MM.1S (cell line): ENCODE data around the gene KRTAP10-9.

Experiments
- DNase-seq: peaks from one replicate; pipeline ENCODE4 v3.0.0-alpha.2; 2015
- H2AFZ ChIP-seq: fragments of 300-600 bp; sonication (generic); 2 replicates; pipeline ENCODE4 v1.6.0; 2016; ENCODE audit warnings: antibody characterized with exemption, low read length
- H3F3A ChIP-seq: fragments of 300-600 bp; sonication (generic); 2 replicates; pipeline ENCODE4 v1.6.1; 2016; ENCODE audit warnings: mild to moderate bottlenecking, antibody characterized with exemption, low read length, moderate library complexity, mixed read lengths; ENCODE audit not compliant: insufficient read depth
- H3K27ac ChIP-seq: fragments of 300-600 bp; sonication (generic); 2 replicates; pipeline ENCODE4 v1.5.1; 2016; ENCODE audit warnings: mild to moderate bottlenecking, low read length
- H3K27me3 ChIP-seq: fragments of 300-600 bp; sonication (generic); replicated peaks from 2 replicates; pipeline ENCODE4 v1.6.0; 2016; ENCODE audit warnings: low read length; ENCODE audit not compliant: insufficient read depth
- H3K36me3 ChIP-seq: fragments of 300-600 bp; sonication (generic); replicated peaks from 2 replicates; pipeline ENCODE4 v1.6.1; 2016; ENCODE audit warnings: mild to moderate bottlenecking, low read length, mixed read lengths; ENCODE audit not compliant: insufficient read depth
- H3K4me1 ChIP-seq: fragments of 300-600 bp; sonication (generic); 2 replicates; pipeline ENCODE4 v1.6.1; 2016; ENCODE audit warnings: low read length, mixed read lengths
- H3K4me2 ChIP-seq: fragments of 300-600 bp; sonication (generic); 2 replicates; pipeline ENCODE4 v1.6.0; 2016; ENCODE audit warnings: low read depth, low read length
- H3K4me3 ChIP-seq: fragments of 300-600 bp; sonication (generic); 2 replicates; pipeline ENCODE4 v1.5.1; 2016; ENCODE audit warnings: low read length, mixed read lengths
- H3K79me2 ChIP-seq: fragments of 300-600 bp; sonication (generic); 2 replicates; pipeline ENCODE4 v1.6.1; 2016; ENCODE audit warnings: mixed run types, low read length, mixed read lengths
- H3K9ac ChIP-seq: fragments of 300-600 bp; sonication (generic); 2 replicates; pipeline ENCODE4 v1.6.1; 2016; ENCODE audit warnings: low read length, mixed read lengths
- H3K9me2 ChIP-seq: fragments of 300-600 bp; sonication (generic); replicated peaks from 2 replicates; pipeline ENCODE4 v1.6.1; 2016; ENCODE audit warnings: mild to moderate bottlenecking, low read length, mixed read lengths; ENCODE audit not compliant: insufficient read depth
- H3K9me3 ChIP-seq: fragments of 300-600 bp; sonication (generic); replicated peaks from 2 replicates; pipeline ENCODE4 v1.6.1; 2016; ENCODE audit warnings: mild to moderate bottlenecking, low read length, mixed read lengths; ENCODE audit not compliant: insufficient read depth
- H4K20me1 ChIP-seq: fragments of 300-600 bp; sonication (generic); 2 replicates; pipeline ENCODE4 v1.6.1; 2016; ENCODE audit warnings: mild to moderate bottlenecking, low read length, moderate library complexity, mixed read lengths; ENCODE audit not compliant: insufficient read depth
- EZH2 ChIP-seq: fragments of 300-600 bp; sonication (generic); optimal IDR thresholded peaks from 2 replicates; pipeline ENCODE3; 2017; ENCODE audit warnings: low read depth, mild to moderate bottlenecking, antibody characterized with exemption, low read length, mixed read lengths
- EZH2phosphoT487 ChIP-seq: fragments of 300-600 bp; sonication (generic); IDR thresholded peaks from 2 replicates; pipeline ENCODE4 v1.6.1; 2018; ENCODE audit warnings: antibody characterized with exemption, low read length
- TF ChIP-seq, protein P1 (sequence below): fragments of 300-600 bp; sonication (generic); IDR thresholded peaks from 2 replicates; pipeline ENCODE4 v1.5.1; 2016; ENCODE audit warnings: antibody characterized with exemption, low read length, mixed read lengths

KRTAP10-9 gene

DNA sequence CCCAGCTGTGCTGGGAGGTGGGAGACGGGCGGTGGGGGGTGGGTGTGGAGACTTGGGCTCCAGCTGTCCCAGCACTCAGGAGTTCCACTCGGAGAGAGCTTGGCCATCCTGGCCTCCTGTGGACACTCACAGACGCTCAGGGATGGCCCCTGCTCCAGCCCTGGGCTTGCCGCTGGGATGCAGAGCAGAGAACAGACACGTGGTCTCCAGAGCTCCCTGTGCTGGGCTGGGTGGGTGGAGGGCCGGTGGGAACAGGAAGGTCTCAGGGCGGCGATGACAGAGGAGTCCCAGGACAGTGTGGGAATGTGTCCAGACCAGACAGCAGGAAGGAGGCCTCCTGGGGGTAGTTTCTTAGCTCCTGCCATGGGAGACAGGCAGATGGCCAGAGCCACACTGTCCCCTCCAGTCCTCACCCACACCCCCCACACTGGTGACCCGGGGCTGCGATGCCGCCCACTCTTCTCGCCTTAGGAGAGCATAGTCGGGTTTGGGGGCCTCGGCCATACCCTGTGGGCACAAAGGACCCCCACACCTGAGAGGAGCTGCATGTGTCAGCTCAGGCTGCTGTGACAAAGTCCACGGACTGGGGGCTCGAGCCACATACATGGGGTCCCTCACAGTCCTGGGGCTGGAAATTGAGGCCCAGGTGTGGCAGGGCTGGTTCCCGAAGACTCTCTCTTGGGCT is 2.0 kb downstream of the KRTAP10-9 start:
- H3F3A ChIP-seq = no peaks in the 10 kb centered on the region
- H3K9me3 ChIP-seq = no peaks in the 10 kb centered on the region
- H3K36me3 ChIP-seq = no peaks in the 10 kb centered on the region
- no peak overlapping the region for H3K4me3 ChIP-seq
- no peak for DNase-seq
- H3K79me2 ChIP-seq = no peaks in the 10 kb centered on the region
- H3K27ac ChIP-seq = no peak overlapping the region
- H3K9me2 ChIP-seq = no peaks in the 10 kb centered on the region
- peaks cover 64% of the 10 kb centered on the region for H3K27me3 ChIP-seq
- no peak for TF ChIP-seq EZH2phosphoT487
- TF ChIP-seq, protein P1, sequence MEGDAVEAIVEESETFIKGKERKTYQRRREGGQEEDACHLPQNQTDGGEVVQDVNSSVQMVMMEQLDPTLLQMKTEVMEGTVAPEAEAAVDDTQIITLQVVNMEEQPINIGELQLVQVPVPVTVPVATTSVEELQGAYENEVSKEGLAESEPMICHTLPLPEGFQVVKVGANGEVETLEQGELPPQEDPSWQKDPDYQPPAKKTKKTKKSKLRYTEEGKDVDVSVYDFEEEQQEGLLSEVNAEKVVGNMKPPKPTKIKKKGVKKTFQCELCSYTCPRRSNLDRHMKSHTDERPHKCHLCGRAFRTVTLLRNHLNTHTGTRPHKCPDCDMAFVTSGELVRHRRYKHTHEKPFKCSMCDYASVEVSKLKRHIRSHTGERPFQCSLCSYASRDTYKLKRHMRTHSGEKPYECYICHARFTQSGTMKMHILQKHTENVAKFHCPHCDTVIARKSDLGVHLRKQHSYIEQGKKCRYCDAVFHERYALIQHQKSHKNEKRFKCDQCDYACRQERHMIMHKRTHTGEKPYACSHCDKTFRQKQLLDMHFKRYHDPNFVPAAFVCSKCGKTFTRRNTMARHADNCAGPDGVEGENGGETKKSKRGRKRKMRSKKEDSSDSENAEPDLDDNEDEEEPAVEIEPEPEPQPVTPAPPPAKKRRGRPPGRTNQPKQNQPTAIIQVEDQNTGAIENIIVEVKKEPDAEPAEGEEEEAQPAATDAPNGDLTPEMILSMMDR = no peak
- H3K4me1 ChIP-seq = no peaks in the 10 kb centered on the region
- H3K4me2 ChIP-seq = no peak overlapping the region
- H3K9ac ChIP-seq = no peak overlapping the region
- no peaks in the 10 kb centered on the region for H4K20me1 ChIP-seq
- no peak overlapping the region for H2AFZ ChIP-seq

DNA sequence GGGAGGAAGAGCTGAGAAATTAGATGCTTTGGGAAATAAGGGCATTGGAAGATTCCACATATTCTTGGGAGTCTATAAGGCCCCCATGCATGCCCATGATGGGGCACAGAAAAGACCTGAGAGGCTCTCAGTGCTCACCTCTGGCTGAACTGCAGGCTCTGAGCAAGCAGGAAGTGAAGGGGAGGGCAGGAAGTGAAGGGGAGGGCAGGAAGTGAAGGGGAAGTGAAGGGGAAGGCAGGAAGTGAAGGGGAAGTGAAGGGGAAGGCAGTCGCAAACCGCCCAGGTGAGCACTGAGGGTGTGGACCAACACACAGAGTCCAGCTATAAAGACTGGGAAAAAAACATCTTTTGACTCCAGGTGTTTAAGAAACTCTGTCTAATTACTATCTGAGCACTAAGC is 3.5 kb downstream of the KRTAP10-9 start:
- no peak overlapping the region for H3K9ac ChIP-seq
- TF ChIP-seq, protein P1 = no peak
- TF ChIP-seq EZH2phosphoT487 = no peak
- no peak for TF ChIP-seq EZH2
- no peak for DNase-seq
- H3K79me2 ChIP-seq = no peaks in the 10 kb centered on the region
- no peak overlapping the region for H2AFZ ChIP-seq
- peaks cover 67% of the 10 kb centered on the region for H3K27me3 ChIP-seq
- H3K4me2 ChIP-seq = no peak overlapping the region
- H3K4me3 ChIP-seq = no peak overlapping the region
- H3K27ac ChIP-seq = no peak overlapping the region
- H3K9me3 ChIP-seq = no peaks in the 10 kb centered on the region
- H3K36me3 ChIP-seq = no peaks in the 10 kb centered on the region
- no peaks in the 10 kb centered on the region for H3K9me2 ChIP-seq
- no peaks in the 10 kb centered on the region for H4K20me1 ChIP-seq
- H3K4me1 ChIP-seq = no peaks in the 10 kb centered on the region
- H3F3A ChIP-seq = no peaks in the 10 kb centered on the region

DNA sequence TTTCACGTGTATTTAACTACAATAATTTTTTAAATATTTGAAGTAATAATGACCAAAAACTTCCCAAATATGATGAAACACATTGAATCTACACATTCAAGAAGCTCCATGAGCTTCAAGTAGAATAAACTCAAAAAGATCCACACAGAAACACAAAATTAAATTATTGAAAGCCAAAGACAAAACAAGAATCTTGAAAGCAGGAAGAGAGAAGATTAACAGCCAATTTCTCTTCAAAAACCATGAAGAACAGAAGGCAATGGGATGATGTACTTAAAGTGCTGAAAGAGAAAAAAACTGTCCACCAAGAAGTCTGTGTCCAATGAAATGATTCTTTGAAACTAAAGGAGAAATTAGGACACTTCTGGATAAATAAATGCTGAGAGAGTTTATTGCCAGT is 5.2 kb downstream of the KRTAP10-9 start:
- Histone ChIP-seq H3K27ac (no peak overlapping the region), H3K4me3 (no peak overlapping the region), H2AFZ (no peak overlapping the region), H3K4me1 (no peaks in the 10 kb centered on the region), H3K9me3 (no peaks in the 10 kb centered on the region), H3K36me3 (no peaks in the 10 kb centered on the region), H3K79me2 (no peaks in the 10 kb centered on the region), H3K4me2 (no peak overlapping the region), H3K9ac (no peak overlapping the region), H3F3A (no peaks in the 10 kb centered on the region), H4K20me1 (no peaks in the 10 kb centered on the region), H3K27me3 (peaks cover 70% of the 10 kb centered on the region), H3K9me2 (no peaks in the 10 kb centered on the region)
- TF ChIP-seq EZH2phosphoT487 (no peak), EZH2 (no peak)
- TF ChIP-seq, protein P1 = no peak
- DNase-seq = no peak
